Liver (tissue), 9 donors: ENCODE data around the gene TAPBPL. TPM values are rescaled to one million over a fixed set of nuclear protein-coding genes. Genes with fewer than 3 reads are reported as not detected.

Experiments used
- DNase-seq: peaks from one replicate; pipeline ENCODE4 v3.0.0-alpha.2; 2017; ENCODE audit warnings: low spot score
- H3K27ac ChIP-seq, 2 donors: one replicate each; pipeline ENCODE4 v1.7.0; 2013; ENCODE audit warnings: inconsistent platforms in 2 of 2, low read length in 2 of 2, control low read depth in 1 of 2, low read depth in 1 of 2, mild to moderate bottlenecking in 1 of 2
- H3K27me3 ChIP-seq, 4 donors: one replicate each; pipeline versions ENCODE4 v1.6.1 to v1.7.0; 2013; ENCODE audit warnings: low read length in 3 of 4, inconsistent platforms in 1 of 4, mild to moderate bottlenecking in 1 of 4, moderate library complexity in 1 of 4; ENCODE audit not compliant: control insufficient read depth in 4 of 4, insufficient read depth in 4 of 4
- H3K36me3 ChIP-seq, 4 donors: one replicate each; pipeline versions ENCODE4 v1.6.1 to v1.7.0; 2013; ENCODE audit warnings: low read length in 3 of 4, mild to moderate bottlenecking in 3 of 4, low read depth in 1 of 4, moderate library complexity in 1 of 4; ENCODE audit not compliant: control insufficient read depth in 4 of 4, insufficient read depth in 3 of 4
- H3K4me1 ChIP-seq, 4 donors: one replicate each; pipeline versions ENCODE4 v1.6.1 to v1.7.0; 2013; ENCODE audit warnings: low read length in 3 of 4, mild to moderate bottlenecking in 3 of 4, moderate library complexity in 1 of 4; ENCODE audit not compliant: control insufficient read depth in 4 of 4, insufficient read depth in 4 of 4
- H3K4me3 ChIP-seq, 3 donors: one replicate each; pipeline versions ENCODE4 v1.6.1 to v1.7.0; 2013; ENCODE audit warnings: low read length in 3 of 3, control low read depth in 1 of 3, low read depth in 1 of 3, mild to moderate bottlenecking in 1 of 3
- H3K9ac ChIP-seq, 2 donors: one replicate each; pipeline ENCODE4 v1.7.0; 2013; ENCODE audit warnings: low read length in 2 of 2, mild to moderate bottlenecking in 2 of 2, moderate library complexity in 2 of 2, control low read depth in 1 of 2, low read depth in 1 of 2
- H3K9me3 ChIP-seq, 4 donors: one replicate each; pipeline versions ENCODE4 v1.6.1 to v1.7.0; 2013; ENCODE audit warnings: low read length in 3 of 4; ENCODE audit not compliant: control insufficient read depth in 4 of 4
- EGR1 ChIP-seq, 2 donors: IDR thresholded peaks; 2 replicates each; pipeline ENCODE4 v1.6.1; 2016 to 2018; ENCODE audit warnings: antibody characterized with exemption in 2 of 2, low read depth in 2 of 2
- FOXA1 ChIP-seq: IDR thresholded peaks from 2 replicates; pipeline ENCODE4 v1.6.1; 2016; ENCODE audit warnings: antibody characterized with exemption
- FOXA2 ChIP-seq: IDR thresholded peaks from 2 replicates; pipeline ENCODE4 v1.6.1; 2016; ENCODE audit warnings: antibody characterized with exemption
- GABPA ChIP-seq, 2 donors: IDR thresholded peaks in 1 of 2; conservative IDR thresholded peaks in 1 of 2; 2 replicates each; pipeline ENCODE4 v1.6.1; 2016; ENCODE audit warnings: antibody characterized with exemption in 2 of 2, mild to moderate bottlenecking in 1 of 2, moderate library complexity in 1 of 2
- HNF4A ChIP-seq, 2 donors: conservative IDR thresholded peaks; 2 replicates each; pipeline ENCODE4 v1.6.1; 2016; ENCODE audit warnings: antibody characterized with exemption in 2 of 2, mild to moderate bottlenecking in 2 of 2
- HNF4G ChIP-seq: IDR thresholded peaks from 2 replicates; pipeline ENCODE4 v1.6.1; 2016; ENCODE audit warnings: antibody characterized with exemption
- JUND ChIP-seq, 2 donors: IDR thresholded peaks; 2 replicates each; pipeline ENCODE4 v1.6.1; 2016; ENCODE audit warnings: antibody characterized with exemption in 2 of 2
- NR2F2 ChIP-seq: IDR thresholded peaks from 2 replicates; pipeline ENCODE4 v1.6.1; 2016; ENCODE audit warnings: antibody characterized with exemption
- RAD21 ChIP-seq, 2 donors: IDR thresholded peaks; 2 replicates each; pipeline ENCODE4 v1.6.1; 2016; ENCODE audit warnings: antibody characterized with exemption in 2 of 2, mild to moderate bottlenecking in 2 of 2
- RXRA ChIP-seq, 2 donors: IDR thresholded peaks; 2 replicates each; pipeline ENCODE4 v1.6.1; 2017 to 2018; ENCODE audit warnings: antibody characterized with exemption in 2 of 2, mild to moderate bottlenecking in 1 of 2
- SP1 ChIP-seq: IDR thresholded peaks from 2 replicates; pipeline ENCODE4 v1.6.1; 2018; ENCODE audit warnings: antibody characterized with exemption, mild to moderate bottlenecking
- TAF1 ChIP-seq: conservative IDR thresholded peaks from 2 replicates; pipeline ENCODE4 v1.6.1; 2016; ENCODE audit warnings: antibody characterized with exemption, mild to moderate bottlenecking
- YY1 ChIP-seq: IDR thresholded peaks from 2 replicates; pipeline ENCODE4 v1.6.1; 2016; ENCODE audit warnings: antibody characterized with exemption, mild to moderate bottlenecking
- WGBS: extraction: QIAGEN DNeasy Blood & Tissue Kit; methylation state at CpG from one replicate; pipeline ENCODE4 v1.1.7; 2013; 5-methylcytosine and 5-hydroxymethylcytosine counted together
- polyA plus RNA-seq, 2 donors: library from polyadenylated mRNA; stranded (reverse) in 1 of 2; unstranded in 1 of 2; fragments of 200-250 nt in 1 of 2; fragments of >200 nt in 1 of 2; fragmentation: Nextera tagmentation in 1 of 2; extraction: Ambion mirVana in 1 of 2; gene quantifications; one replicate each; pipeline versions ENCODE4 v1.2.1 to v1.2.3, GENCODE V29; 2013 to 2015
- total RNA-seq, 2 donors: library from RNA; depleted of rRNA; stranded (reverse); fragments of >200 nt; gene quantifications; one replicate each; pipeline ENCODE4 v1.2.3, GENCODE V29; 2014
- TF ChIP-seq, protein P1 (sequence below): fragments of 150-350 bp; IDR thresholded peaks from 2 replicates; pipeline ENCODE4 v1.5.1; 2017; ENCODE audit warnings: improper control_type of control experiment, low read depth, low read length; ENCODE audit not compliant: missing input control
- TF ChIP-seq, protein P2 (sequence below): IDR thresholded peaks from 2 replicates; pipeline ENCODE4 v1.6.1; 2016; ENCODE audit warnings: antibody characterized with exemption, mild to moderate bottlenecking
- TF ChIP-seq, protein P3 (sequence below): IDR thresholded peaks from 2 replicates; pipeline ENCODE4 v1.6.1; 2016; ENCODE audit warnings: antibody characterized with exemption
- TF ChIP-seq, protein P4 (sequence below): IDR thresholded peaks from 2 replicates; pipeline ENCODE4 v1.6.1; 2016; ENCODE audit warnings: antibody characterized with exemption
- TF ChIP-seq, protein P5 (sequence below): IDR thresholded peaks from 2 replicates; pipeline ENCODE4 v1.6.1; 2016; ENCODE audit warnings: antibody characterized with exemption
- donor health status: healthy.
- donor health status: healthy.
- donor health status: healthy.
- donor health status: healthy.
- donor health status: healthy.

The TAPBPL gene
- total and polyA plus RNA-seq, 4 donors: 9.5 to 32.9 (median 19.0) TPM

DNA sequence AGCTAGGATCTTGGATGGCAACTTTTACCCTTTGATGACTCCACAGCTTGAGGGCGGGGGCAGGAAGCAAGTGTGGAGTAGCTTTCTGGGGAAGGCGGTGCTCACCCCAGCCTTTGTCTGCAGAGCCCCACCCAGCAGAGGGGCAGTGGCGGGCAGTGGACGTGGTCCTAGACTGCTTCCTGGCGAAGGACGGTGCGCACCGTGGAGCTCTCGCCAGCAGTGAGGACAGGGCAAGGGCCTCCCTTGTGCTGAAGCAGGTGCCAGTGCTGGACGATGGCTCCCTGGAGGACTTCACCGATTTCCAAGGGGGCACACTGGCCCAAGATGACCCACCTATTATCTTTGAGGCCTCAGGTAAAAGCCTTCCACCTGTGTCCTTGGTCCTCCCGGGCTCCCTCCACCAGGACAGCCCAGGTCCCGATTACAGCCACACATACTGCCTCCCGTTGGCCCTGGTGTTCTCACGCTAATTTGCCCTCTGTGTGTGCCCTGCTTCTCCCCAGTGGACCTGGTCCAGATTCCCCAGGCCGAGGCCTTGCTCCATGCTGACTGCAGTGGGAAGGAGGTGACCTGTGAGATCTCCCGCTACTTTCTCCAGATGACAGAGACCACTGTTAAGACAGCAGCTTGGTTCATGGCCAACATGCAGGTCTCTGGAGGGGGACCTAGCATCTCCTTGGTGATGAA, 1.2 kb downstream of the TAPBPL start:
- Histone ChIP-seq H3K36me3 (peaks cover 4 to 19% (median 17%) of the 10 kb centered on the region in 4 donors), H3K9me3 (no peaks in the 10 kb centered on the region), H3K4me1 (peaks cover 8 to 26% (median 17%) of the 10 kb centered on the region in 4 donors), H3K27ac (peak overlapping the region; percentile 84 to 91), H3K27me3 (no peaks in the 10 kb centered on the region), H3K9ac (peak overlapping the region; percentile 51 to 95), H3K4me3 (peak overlapping the region; percentile 65 to 92 (median 74))
- no peak for DNase-seq
- TF ChIP-seq, protein P1, sequence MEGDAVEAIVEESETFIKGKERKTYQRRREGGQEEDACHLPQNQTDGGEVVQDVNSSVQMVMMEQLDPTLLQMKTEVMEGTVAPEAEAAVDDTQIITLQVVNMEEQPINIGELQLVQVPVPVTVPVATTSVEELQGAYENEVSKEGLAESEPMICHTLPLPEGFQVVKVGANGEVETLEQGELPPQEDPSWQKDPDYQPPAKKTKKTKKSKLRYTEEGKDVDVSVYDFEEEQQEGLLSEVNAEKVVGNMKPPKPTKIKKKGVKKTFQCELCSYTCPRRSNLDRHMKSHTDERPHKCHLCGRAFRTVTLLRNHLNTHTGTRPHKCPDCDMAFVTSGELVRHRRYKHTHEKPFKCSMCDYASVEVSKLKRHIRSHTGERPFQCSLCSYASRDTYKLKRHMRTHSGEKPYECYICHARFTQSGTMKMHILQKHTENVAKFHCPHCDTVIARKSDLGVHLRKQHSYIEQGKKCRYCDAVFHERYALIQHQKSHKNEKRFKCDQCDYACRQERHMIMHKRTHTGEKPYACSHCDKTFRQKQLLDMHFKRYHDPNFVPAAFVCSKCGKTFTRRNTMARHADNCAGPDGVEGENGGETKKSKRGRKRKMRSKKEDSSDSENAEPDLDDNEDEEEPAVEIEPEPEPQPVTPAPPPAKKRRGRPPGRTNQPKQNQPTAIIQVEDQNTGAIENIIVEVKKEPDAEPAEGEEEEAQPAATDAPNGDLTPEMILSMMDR: no peak
- TF ChIP-seq NR2F2 (no peak), FOXA1 (no peak), RXRA (IDR thresholded peaks at IDR 0.05) (no peak), SP1 (no peak), RAD21 (IDR thresholded peaks at IDR 0.05) (no peak), HNF4A (conservative IDR thresholded peaks at IDR 0.05) (no peak), JUND (IDR thresholded peaks at IDR 0.05) (no peak), HNF4G (no peak), GABPA (IDR thresholded peaks at IDR 0.05 in 1 of 2, conservative IDR thresholded peaks at IDR 0.05 in 1 of 2) (no peak), FOXA2 (no peak), YY1 (no peak), EGR1 (IDR thresholded peaks at IDR 0.05; ENCODE audit: low read depth in 2 of 2) (no peak), TAF1 (no peak)
- TF ChIP-seq, protein P2, sequence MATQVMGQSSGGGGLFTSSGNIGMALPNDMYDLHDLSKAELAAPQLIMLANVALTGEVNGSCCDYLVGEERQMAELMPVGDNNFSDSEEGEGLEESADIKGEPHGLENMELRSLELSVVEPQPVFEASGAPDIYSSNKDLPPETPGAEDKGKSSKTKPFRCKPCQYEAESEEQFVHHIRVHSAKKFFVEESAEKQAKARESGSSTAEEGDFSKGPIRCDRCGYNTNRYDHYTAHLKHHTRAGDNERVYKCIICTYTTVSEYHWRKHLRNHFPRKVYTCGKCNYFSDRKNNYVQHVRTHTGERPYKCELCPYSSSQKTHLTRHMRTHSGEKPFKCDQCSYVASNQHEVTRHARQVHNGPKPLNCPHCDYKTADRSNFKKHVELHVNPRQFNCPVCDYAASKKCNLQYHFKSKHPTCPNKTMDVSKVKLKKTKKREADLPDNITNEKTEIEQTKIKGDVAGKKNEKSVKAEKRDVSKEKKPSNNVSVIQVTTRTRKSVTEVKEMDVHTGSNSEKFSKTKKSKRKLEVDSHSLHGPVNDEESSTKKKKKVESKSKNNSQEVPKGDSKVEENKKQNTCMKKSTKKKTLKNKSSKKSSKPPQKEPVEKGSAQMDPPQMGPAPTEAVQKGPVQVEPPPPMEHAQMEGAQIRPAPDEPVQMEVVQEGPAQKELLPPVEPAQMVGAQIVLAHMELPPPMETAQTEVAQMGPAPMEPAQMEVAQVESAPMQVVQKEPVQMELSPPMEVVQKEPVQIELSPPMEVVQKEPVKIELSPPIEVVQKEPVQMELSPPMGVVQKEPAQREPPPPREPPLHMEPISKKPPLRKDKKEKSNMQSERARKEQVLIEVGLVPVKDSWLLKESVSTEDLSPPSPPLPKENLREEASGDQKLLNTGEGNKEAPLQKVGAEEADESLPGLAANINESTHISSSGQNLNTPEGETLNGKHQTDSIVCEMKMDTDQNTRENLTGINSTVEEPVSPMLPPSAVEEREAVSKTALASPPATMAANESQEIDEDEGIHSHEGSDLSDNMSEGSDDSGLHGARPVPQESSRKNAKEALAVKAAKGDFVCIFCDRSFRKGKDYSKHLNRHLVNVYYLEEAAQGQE: no peak
- TF ChIP-seq, protein P3, sequence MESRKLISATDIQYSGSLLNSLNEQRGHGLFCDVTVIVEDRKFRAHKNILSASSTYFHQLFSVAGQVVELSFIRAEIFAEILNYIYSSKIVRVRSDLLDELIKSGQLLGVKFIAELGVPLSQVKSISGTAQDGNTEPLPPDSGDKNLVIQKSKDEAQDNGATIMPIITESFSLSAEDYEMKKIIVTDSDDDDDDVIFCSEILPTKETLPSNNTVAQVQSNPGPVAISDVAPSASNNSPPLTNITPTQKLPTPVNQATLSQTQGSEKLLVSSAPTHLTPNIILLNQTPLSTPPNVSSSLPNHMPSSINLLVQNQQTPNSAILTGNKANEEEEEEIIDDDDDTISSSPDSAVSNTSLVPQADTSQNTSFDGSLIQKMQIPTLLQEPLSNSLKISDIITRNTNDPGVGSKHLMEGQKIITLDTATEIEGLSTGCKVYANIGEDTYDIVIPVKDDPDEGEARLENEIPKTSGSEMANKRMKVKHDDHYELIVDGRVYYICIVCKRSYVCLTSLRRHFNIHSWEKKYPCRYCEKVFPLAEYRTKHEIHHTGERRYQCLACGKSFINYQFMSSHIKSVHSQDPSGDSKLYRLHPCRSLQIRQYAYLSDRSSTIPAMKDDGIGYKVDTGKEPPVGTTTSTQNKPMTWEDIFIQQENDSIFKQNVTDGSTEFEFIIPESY: no peak
- TF ChIP-seq, protein P4, sequence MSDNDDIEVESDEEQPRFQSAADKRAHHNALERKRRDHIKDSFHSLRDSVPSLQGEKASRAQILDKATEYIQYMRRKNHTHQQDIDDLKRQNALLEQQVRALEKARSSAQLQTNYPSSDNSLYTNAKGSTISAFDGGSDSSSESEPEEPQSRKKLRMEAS: no peak
- TF ChIP-seq, protein P5, sequence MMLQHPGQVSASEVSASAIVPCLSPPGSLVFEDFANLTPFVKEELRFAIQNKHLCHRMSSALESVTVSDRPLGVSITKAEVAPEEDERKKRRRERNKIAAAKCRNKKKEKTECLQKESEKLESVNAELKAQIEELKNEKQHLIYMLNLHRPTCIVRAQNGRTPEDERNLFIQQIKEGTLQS: no peak
- WGBS: 55% methylated on average over 17 of the region's 17 CpGs
